Measurements from ENCODE around the gene SLC6A2. TPM values are rescaled to one million over a fixed set of nuclear protein-coding genes. Genes with fewer than 3 reads are reported as not detected.
A peak's percentile ranks its signal among the peaks of the same experiment; 100 is the strongest.

The SLC6A2 gene
- total RNA-seq, 3 donors from 2014 or later, result 0.09 to 0.19 TPM; not detected in 1

DNA sequence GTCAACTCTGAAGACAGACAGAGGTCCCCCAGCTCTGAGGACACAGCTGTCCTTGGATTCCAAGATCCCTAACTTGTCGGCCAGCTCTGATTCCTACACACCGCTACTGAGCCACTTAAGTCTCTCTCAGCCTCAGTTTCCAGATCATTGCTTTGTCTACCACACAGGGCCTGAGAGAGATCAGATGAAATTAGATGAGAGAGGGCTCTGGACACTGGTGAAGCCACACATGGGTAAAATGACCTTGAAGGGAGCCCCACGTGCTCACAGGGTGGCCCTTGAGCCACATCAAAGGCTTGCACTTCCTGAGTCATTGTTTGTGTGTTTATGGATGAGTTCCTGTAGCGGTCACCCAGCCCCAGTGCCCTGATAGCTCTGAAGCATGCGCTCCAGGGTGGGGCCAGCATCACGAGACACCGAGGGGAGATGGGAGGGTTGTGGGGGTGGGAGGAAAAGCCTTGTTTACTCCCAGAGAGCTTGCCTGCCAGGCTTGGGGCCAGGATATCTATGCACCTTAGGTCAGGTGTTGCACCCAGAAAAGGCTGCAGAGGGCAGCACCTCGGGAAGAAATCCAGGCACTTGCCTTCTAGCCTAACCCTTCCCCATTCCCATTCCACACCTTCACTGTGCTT lies 32.7 kb upstream of the SLC6A2 start:
- no peak overlapping the region for H3K4me3 ChIP-seq

GRCh38 chr16:55623640-55624039 lies 32.1 kb upstream of the SLC6A2 start:
- H3K36me3 ChIP-seq (ENCODE audit: low read depth), result no peaks in the 10 kb centered on the region
- no peaks in the 10 kb centered on the region for H3K4me1 ChIP-seq (ENCODE audit: low read depth)
- DNase-seq, result no peak
- no peaks in the 10 kb centered on the region for H3K9me3 ChIP-seq
- no peak overlapping the region for H3K4me3 ChIP-seq
- intact Hi-C loops (cut with DNase I, micrococcal nuclease), result no loop called here
- ATAC-seq, result no peak
- TF ChIP-seq, protein P1, sequence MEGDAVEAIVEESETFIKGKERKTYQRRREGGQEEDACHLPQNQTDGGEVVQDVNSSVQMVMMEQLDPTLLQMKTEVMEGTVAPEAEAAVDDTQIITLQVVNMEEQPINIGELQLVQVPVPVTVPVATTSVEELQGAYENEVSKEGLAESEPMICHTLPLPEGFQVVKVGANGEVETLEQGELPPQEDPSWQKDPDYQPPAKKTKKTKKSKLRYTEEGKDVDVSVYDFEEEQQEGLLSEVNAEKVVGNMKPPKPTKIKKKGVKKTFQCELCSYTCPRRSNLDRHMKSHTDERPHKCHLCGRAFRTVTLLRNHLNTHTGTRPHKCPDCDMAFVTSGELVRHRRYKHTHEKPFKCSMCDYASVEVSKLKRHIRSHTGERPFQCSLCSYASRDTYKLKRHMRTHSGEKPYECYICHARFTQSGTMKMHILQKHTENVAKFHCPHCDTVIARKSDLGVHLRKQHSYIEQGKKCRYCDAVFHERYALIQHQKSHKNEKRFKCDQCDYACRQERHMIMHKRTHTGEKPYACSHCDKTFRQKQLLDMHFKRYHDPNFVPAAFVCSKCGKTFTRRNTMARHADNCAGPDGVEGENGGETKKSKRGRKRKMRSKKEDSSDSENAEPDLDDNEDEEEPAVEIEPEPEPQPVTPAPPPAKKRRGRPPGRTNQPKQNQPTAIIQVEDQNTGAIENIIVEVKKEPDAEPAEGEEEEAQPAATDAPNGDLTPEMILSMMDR (IDR thresholded peaks at IDR 0.05), result no peak

More for the DNA sequence above, 32.7 kb upstream of the SLC6A2 start:
- Histone ChIP-seq H3K4me1 (ENCODE audit: low read depth) (no peaks in the 10 kb centered on the region), H3K36me3 (ENCODE audit: low read depth) (no peaks in the 10 kb centered on the region), H3K9me3 (no peaks in the 10 kb centered on the region)
- TF ChIP-seq, protein P1 (IDR thresholded peaks at IDR 0.05), result no peak
- intact Hi-C loops (cut with DNase I, micrococcal nuclease), result no loop called here
- DNase-seq (no peak), ATAC-seq (peak; percentile 34)

GRCh38 chr16:55624696-55625095 lies 31.1 kb upstream of the SLC6A2 start:
- H3K9me3 ChIP-seq, result no peaks in the 10 kb centered on the region
- TF ChIP-seq, protein P1 (IDR thresholded peaks at IDR 0.05), result no peak
- H3K4me3 ChIP-seq, result no peak overlapping the region
- no peaks in the 10 kb centered on the region for H3K4me1 ChIP-seq (ENCODE audit: low read depth)
- no peaks in the 10 kb centered on the region for H3K36me3 ChIP-seq (ENCODE audit: low read depth)
- ATAC-seq, result no peak
- DNase-seq, result no peak
- intact Hi-C loops (cut with DNase I, micrococcal nuclease), result no loop called here

DNA sequence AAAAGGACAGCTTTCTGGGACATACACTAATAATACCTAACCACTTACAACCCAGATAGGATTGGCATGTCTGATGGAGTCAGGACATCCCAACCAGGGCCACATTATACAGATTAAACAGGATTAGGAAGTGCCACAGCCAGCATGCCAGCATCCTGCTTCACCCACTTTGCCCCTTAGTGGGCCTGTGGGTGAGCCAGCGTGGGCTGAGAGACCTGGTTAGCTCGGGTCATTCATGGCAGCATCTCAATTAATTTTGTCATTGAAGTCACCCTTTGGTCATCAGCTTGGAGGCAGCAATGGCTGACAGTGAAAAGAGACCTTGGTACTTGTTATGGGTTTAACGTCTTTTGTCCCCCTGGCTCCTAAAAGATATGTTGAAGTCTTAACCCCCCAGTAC lies 29.9 kb upstream of the SLC6A2 start:
- H3K9me3 ChIP-seq, result no peaks in the 10 kb centered on the region
- ATAC-seq, result no peak
- DNase-seq, result no peak
- H3K4me1 ChIP-seq (ENCODE audit: low read depth), result no peaks in the 10 kb centered on the region
- no peak overlapping the region for H3K4me3 ChIP-seq
- TF ChIP-seq, protein P1 (IDR thresholded peaks at IDR 0.05), result no peak
- intact Hi-C loops (cut with DNase I, micrococcal nuclease), result no loop called here
- no peaks in the 10 kb centered on the region for H3K36me3 ChIP-seq (ENCODE audit: low read depth)

DNA sequence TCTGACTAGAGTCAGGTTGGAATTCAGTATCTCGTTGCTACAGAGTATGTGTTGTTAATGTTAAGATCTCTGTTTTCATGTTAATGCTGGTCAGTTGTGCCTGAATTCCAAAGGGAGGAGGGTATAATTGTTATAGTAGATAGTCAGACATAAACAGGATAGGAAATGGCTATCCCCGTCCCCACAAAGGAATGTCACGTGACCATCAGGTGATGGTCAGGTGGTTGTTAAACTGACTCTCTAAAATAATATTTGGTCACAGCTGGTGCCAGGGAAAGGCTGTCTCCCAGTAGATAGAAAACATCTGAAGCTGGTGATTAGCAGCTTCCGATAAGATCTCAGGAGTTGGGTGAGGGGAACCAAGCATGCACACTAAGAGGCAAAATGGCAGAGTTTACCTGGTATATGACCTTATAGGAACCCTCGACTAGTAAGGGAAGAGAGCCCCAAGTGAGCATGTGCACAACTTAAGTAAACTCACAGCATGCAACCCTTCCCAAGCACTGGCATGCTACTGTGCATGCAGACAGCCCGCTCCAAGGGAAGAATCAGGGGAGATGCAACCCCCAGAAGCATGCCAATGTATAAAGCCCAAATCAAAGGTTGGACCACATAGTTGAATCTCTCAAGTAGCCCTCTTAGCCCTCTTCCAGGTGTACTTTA lies 27.4 kb upstream of the SLC6A2 start:
- Histone ChIP-seq H3K4me3 (no peak overlapping the region), H3K4me1 (ENCODE audit: low read depth) (no peaks in the 10 kb centered on the region), H3K9me3 (no peaks in the 10 kb centered on the region), H3K36me3 (ENCODE audit: low read depth) (no peaks in the 10 kb centered on the region)
- TF ChIP-seq, protein P1 (IDR thresholded peaks at IDR 0.05), result no peak
- ATAC-seq (no peak), DNase-seq (no peak)
- intact Hi-C loops (cut with DNase I, micrococcal nuclease), result no loop called here
